HG03469 (cell line): ENCODE results near the gene AMFR.

ENCODE experiments used
- ATAC-seq: cut with Tn5 transposase; IDR thresholded peaks from one replicate; pipeline ENCODE4 v1.9.1; 2021; ENCODE audit warnings: mild to moderate bottlenecking, moderate library complexity, moderate number of reproducible peaks; ENCODE audit not compliant: unreplicated experiment

Gene AMFR

DNA sequence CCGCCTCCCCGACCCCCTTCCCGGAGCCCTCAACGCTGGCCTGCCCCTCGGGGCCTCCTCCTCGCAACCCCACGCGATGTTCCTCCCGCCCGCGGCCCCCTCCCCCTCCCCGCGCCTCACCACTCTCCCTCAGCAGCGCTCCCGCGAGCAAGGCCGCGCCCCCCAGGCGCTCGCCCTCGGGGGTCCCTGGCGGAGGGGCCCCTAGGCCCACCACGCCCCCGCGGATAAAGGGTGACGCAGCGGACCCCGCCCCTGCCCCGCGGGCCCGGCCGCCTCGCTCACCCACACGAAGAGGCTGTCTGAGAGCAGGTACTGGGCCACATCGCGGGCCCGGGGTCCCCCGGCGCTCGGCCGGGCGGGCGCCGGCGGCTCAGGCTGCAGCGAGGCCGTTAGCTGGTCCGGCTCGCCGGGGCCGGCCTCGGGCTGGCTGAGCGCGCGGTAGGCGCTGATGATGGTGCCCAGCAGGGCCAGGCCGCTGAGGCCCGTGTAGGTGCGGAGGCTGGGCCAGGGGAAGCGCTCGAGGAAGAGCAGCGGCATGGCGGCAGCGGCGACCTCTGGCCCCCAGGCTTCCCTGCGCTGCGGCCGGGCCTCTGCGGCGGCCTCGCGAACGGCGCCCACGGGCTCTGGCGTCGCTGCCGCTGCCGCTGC, 430 bp downstream of the AMFR start:
- ATAC-seq: peak; percentile 24

DNA sequence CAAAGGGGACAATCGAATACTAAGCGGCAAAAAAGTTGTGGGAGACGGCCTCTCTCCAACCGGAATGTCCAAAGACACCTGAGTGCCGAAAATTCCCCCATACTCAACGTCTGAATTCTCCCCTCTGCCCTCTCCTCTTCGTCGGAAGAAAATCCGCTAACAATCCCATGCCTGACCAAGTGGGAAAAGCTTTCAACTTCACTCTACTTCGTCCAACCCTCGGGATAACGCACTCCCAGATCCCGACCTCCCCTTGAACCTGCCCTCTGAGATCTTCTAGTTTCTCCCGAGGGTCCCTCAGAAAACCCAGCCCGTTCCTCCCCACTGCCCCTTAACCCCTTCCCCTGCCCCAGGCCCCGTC, 961 bp downstream of the AMFR start:
- no peak for ATAC-seq

- ATAC-seq: no peak
Observed at GRCh38 chr16:56423584-56424403, 1.6 kb downstream of the AMFR start.

- no peak for ATAC-seq
Observed at GRCh38 chr16:56422896-56423441, 2.4 kb downstream of the AMFR start.

DNA sequence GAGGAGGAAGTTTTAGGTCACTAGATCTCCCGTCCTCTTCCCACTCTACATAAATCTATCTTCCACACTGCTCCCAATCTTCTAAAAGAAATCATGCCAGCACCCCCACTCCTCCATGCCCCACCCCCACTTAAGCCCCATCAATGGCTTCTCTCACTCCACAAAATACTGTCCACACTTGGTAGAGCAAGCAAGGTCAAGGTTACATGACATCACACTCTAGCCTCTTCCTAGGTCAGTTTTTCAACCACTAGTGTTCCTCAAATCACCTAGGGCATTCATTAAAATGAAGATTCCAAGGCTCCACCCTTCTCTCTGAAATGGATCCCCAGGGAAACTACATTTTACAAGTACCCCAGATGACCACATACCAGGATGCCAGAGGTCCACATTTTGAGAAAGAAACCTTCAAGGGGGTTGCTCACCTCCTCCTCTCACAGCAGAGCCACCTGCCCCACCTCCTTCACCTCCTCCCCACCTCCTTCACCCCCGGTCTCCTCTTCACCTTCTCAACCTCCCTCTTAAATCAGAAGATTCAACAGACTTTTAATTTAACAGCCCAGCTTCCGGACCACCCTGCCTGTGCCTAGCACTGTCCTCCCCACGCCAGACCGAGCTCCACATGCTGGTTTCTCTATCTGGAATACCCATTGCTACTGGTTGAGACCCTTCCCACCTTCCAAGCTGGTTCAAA, 3.2 kb downstream of the AMFR start:
- ATAC-seq: no peak

GRCh38 chr16:56421313-56421712, 4.0 kb downstream of the AMFR start:
- no peak for ATAC-seq

DNA sequence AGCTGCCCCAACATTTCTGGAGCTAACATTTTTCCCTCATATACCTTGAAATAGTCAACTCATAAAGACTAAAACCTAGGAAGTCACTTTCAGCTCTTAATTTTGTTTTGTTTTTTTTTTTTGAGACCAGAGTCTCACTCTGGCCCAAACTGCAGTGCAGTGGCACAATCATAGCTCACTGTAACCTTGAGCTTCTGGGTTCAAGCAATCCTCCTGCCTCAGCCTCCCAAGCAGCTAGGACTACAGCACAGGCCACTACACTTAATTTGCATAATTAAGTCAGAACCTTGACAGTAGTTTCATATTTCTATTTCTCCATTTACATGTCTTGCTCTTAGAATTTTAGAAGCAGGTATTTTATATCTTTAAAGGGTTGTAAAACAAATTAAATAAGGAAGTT, 4.7 kb downstream of the AMFR start:
- no peak for ATAC-seq

GRCh38 chr16:56419740-56420548, 5.4 kb downstream of the AMFR start:
- ATAC-seq: no peak

DNA sequence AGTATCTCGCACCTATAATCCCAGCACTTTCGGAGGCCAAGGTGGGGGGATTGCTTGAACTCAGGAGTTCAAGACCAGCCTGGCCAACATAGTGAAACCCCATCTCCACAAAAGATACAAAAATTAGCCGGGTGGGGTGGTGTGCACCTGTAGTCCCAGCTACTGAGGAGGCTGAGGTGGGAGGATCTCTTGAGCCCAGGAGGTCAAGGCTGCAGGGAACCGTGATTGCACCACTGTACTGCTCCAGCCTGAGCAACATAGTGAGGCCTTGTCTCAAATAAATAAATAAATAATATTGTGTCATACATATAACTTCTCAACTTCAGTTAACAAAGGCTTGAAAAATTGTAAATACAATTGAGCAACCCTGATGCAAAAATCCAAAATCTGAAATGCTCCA, 8.2 kb downstream of the AMFR start:
- no peak for ATAC-seq

GRCh38 chr16:56415875-56416274, 9.5 kb downstream of the AMFR start:
- ATAC-seq: no peak

DNA sequence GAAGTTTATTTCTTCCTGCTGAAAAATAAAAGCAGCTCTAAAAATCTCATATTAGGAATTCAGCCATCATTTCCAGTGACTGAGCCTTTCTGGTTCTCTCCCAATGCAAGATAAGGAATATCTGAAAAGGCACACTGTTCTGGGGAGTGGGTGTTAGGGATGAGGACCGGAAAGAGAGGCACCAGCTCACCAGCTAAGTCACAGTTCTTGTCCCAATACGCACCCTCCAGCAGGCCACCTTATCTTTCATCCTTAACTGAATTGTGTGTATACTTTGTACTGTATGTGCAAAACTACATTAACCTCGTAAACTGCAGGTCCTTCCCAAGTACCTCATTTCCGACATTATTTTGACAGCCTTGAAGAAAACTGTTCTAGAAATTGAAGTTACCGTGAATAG, 11.0 kb downstream of the AMFR start:
- no peak for ATAC-seq

- no peak for ATAC-seq
Observed at GRCh38 chr16:56413381-56413780, 12.0 kb downstream of the AMFR start.

- ATAC-seq: no peak
Observed at GRCh38 chr16:56411624-56412023, 13.7 kb downstream of the AMFR start.

DNA sequence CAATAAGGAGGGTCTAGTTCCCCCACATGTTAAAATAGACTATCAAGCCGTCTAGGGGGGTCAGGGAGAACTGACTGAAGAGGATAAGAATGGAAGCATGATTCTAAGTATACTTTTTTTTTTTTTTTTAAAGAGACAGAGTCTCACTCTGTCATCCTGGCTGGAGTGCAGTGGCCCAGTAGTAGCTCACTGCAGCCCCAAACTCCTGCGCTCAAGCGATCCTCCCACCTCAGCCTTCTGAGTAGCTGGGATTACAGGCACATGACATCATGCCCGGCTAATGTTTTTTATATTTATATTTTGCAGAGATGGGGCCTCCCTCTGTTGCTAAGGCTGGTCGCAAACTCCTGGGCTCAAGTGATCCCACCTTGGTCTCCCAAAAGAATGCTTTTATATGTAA, 14.2 kb downstream of the AMFR start:
- no peak for ATAC-seq

DNA sequence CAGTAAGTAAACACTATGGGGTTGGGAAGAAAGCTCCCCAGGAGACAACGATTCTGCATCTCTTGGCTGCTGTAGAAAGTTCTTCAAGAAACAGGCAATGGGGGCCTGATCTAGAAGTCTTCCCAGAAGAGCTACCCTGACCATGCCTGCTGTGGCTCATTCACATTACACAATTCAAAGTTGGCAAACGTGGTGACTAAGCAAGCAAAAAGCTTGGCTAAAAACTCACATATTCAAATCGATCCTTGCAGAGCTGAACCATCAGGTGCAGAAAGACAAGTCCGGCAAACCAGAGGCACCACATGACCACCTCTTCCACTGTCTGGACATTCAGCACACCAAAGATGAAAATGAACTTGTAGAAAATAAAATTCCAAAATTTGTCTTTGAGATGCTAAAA, 16.1 kb downstream of the AMFR start:
- ATAC-seq: no peak

- ATAC-seq: no peak
Observed at GRCh38 chr16:56408379-56409098, 16.8 kb downstream of the AMFR start.

- no peak for ATAC-seq
Observed at GRCh38 chr16:56405977-56406672, 19.2 kb downstream of the AMFR start.

GRCh38 chr16:56401482-56401881, 23.9 kb downstream of the AMFR start:
- ATAC-seq: no peak

DNA sequence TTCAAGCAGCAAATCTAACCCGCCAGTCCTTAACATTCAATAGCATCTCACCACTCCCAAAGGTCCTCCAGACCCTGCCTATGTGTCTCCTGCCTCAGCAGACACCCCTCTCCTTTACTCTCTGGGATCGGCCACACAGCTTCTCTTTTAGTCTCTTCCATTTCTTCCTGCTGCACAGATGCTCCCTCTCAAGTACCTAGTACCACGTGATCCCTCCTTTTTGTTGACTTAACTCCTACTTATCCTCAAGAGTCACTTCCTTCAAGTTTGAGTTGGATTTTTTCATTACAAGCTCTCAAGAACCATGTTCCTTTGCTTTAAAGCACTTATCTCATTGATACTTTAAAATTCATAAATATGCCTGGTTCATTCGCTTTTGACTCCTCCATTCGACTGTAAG, 24.9 kb downstream of the AMFR start:
- ATAC-seq: no peak

DNA sequence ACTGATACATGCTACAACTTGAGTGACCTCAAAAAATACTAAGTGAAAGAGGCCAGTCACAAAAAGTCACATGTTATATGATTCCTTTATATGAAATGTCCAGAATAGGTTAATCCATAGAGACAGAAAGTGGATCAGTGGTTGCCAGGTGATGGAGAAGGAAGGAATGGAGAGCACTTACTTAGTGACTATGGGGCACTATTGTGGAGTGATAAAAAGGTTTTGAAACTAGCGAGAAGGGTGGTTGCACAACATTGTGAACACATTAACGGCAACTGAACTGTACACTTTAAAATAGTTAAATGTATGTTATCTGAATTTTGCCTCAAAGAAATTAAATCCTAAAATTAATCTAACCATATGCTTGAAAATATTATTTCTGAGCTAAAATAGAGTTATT, 25.9 kb downstream of the AMFR start:
- no peak for ATAC-seq
